ENCODE results near the gene PTPRCAP.
A peak's percentile ranks its signal among the peaks of the same experiment; 100 is the strongest.

Gene PTPRCAP

GRCh38 chr11:67423891-67424613 is 13.4 kb downstream of the PTPRCAP start:
- DNase-seq (ENCODE audit: low spot score): no peak

GRCh38 chr11:67423466-67423865 is 14.0 kb downstream of the PTPRCAP start:
- DNase-seq (ENCODE audit: low spot score): no peak

- no peak for DNase-seq (ENCODE audit: low spot score)
Measured at GRCh38 chr11:67422891-67423290, 14.6 kb downstream of the PTPRCAP start.

- DNase-seq (ENCODE audit: low spot score): no peak
Measured at GRCh38 chr11:67421430-67422031, 16.0 kb downstream of the PTPRCAP start.

GRCh38 chr11:67420646-67421429 is 16.6 kb downstream of the PTPRCAP start:
- peak; percentile 94 for DNase-seq (ENCODE audit: low spot score)

- DNase-seq (ENCODE audit: low spot score): no peak
Measured at GRCh38 chr11:67420147-67420645, 17.3 kb downstream of the PTPRCAP start.

GRCh38 chr11:67419325-67420049 is 18.0 kb downstream of the PTPRCAP start:
- no peak for DNase-seq (ENCODE audit: low spot score)

- DNase-seq (ENCODE audit: low spot score): peak; percentile 63
Measured at GRCh38 chr11:67418476-67419281, 18.8 kb downstream of the PTPRCAP start.

GRCh38 chr11:67417425-67417824 is 20.1 kb downstream of the PTPRCAP start:
- DNase-seq (ENCODE audit: low spot score): no peak

- peak; percentile 54 for DNase-seq (ENCODE audit: low spot score)
Measured at GRCh38 chr11:67416416-67417335, 20.8 kb downstream of the PTPRCAP start.

- no peak for DNase-seq (ENCODE audit: low spot score)
Measured at GRCh38 chr11:67415501-67416304, 21.8 kb downstream of the PTPRCAP start, which contains the start of gene CARNS1. TSS of gene CARNS1 (plus strand) at chr11:67415678. CDS start at chr11:67416200, 522 bp downstream.

GRCh38 chr11:67413266-67413849 is 24.1 kb downstream of the PTPRCAP start:
- no peak for DNase-seq (ENCODE audit: low spot score)

GRCh38 chr11:67412495-67413179 is 24.8 kb downstream of the PTPRCAP start:
- no peak for DNase-seq (ENCODE audit: low spot score)

GRCh38 chr11:67411785-67412152 is 25.7 kb downstream of the PTPRCAP start:
- DNase-seq (ENCODE audit: low spot score): peak; percentile 53

- no peak for DNase-seq (ENCODE audit: low spot score)
Measured at GRCh38 chr11:67410984-67411784, 26.3 kb downstream of the PTPRCAP start.

GRCh38 chr11:67410369-67410831 is 27.1 kb downstream of the PTPRCAP start:
- DNase-seq (ENCODE audit: low spot score): no peak

- peak; percentile 56 for DNase-seq (ENCODE audit: low spot score)
Measured at GRCh38 chr11:67409781-67410368, 27.6 kb downstream of the PTPRCAP start.
